H9 (cell line): ENCODE measurements around the gene PTPRN2. TPM values are rescaled to one million over a fixed set of nuclear protein-coding genes. Genes with fewer than 3 reads are reported as not detected.
A peak's percentile ranks its signal among the peaks of the same experiment; 100 is the strongest.

Experiments used
- DNase-seq: peaks from one replicate; pipeline ENCODE4 v3.0.0-alpha.2; 2017
- H2AFZ ChIP-seq: one replicate; pipeline ENCODE4 v1.6.1; 2013; ENCODE audit warnings: mild to moderate bottlenecking, low read length, control low read depth, moderate library complexity
- H2AK5ac ChIP-seq: 2 replicates; pipeline ENCODE4 v1.6.1; 2013; ENCODE audit warnings: low read length, control low read depth, mixed read lengths; ENCODE audit not compliant: insufficient read length
- H2BK120ac ChIP-seq: one replicate; pipeline ENCODE4 v1.6.1; 2013; ENCODE audit warnings: low read depth, mild to moderate bottlenecking, low read length, control low read depth, inconsistent platforms; ENCODE audit not compliant: poor library complexity, severe bottlenecking
- H2BK12ac ChIP-seq: 2 replicates; pipeline ENCODE4 v1.6.1; 2013; ENCODE audit warnings: low read length, control low read depth, mixed read lengths, low read depth; ENCODE audit not compliant: insufficient read length
- H2BK15ac ChIP-seq: 2 replicates; pipeline ENCODE4 v1.6.1; 2013; ENCODE audit warnings: low read depth, low read length, control low read depth
- H2BK20ac ChIP-seq: one replicate; pipeline ENCODE4 v1.6.1; 2013; ENCODE audit warnings: low read depth, mild to moderate bottlenecking, low read length, control low read depth, inconsistent platforms; ENCODE audit not compliant: poor library complexity, severe bottlenecking
- H2BK5ac ChIP-seq: 2 replicates; pipeline ENCODE4 v1.6.1; 2013; ENCODE audit warnings: low read length, control low read depth, mixed read lengths; ENCODE audit not compliant: insufficient read length
- H3K14ac ChIP-seq: 2 replicates; pipeline ENCODE4 v1.6.1; 2013; ENCODE audit warnings: low read length, control low read depth; ENCODE audit not compliant: insufficient read depth
- H3K18ac ChIP-seq: 2 replicates; pipeline ENCODE4 v1.6.1; 2013; ENCODE audit warnings: low read depth, mild to moderate bottlenecking, mixed read lengths, low read length, control low read depth; ENCODE audit not compliant: insufficient read length
- H3K23ac ChIP-seq: 2 replicates; pipeline ENCODE4 v1.6.1; 2013; ENCODE audit warnings: low read length, control low read depth, mixed read lengths, low read depth; ENCODE audit not compliant: insufficient read length
- H3K23me2 ChIP-seq: 2 replicates; pipeline ENCODE4 v1.6.1; 2013; ENCODE audit warnings: low read depth, mild to moderate bottlenecking, mixed read lengths, low read length, control low read depth; ENCODE audit not compliant: insufficient read length, poor library complexity, severe bottlenecking
- H3K27ac ChIP-seq: 2 replicates; pipeline ENCODE4 v1.5.1; 2013; ENCODE audit warnings: low read length, control low read depth, mixed read lengths, low read depth; ENCODE audit not compliant: insufficient read length
- H3K27me3 ChIP-seq: 2 replicates; pipeline ENCODE4 v1.6.1; 2013; ENCODE audit warnings: low read length, control low read depth, inconsistent platforms; ENCODE audit not compliant: insufficient read depth
- H3K4ac ChIP-seq: 2 replicates; pipeline ENCODE4 v1.6.1; 2013; ENCODE audit warnings: low read depth, mild to moderate bottlenecking, control low read depth, inconsistent platforms, low read length, moderate library complexity
- H3K4me1 ChIP-seq: 2 replicates; pipeline ENCODE4 v1.6.1; 2013; ENCODE audit warnings: low read length, control low read depth, inconsistent platforms; ENCODE audit not compliant: insufficient read depth
- H3K4me2 ChIP-seq: 2 replicates; pipeline ENCODE4 v1.6.1; 2013; ENCODE audit warnings: low read length, control low read depth, mixed read lengths; ENCODE audit not compliant: insufficient read length, insufficient read depth
- H3K56ac ChIP-seq: 2 replicates; pipeline ENCODE4 v1.6.1; 2013; ENCODE audit warnings: low read depth, mild to moderate bottlenecking, mixed read lengths, low read length, control low read depth; ENCODE audit not compliant: insufficient read length
- H3K79me1 ChIP-seq: 2 replicates; pipeline ENCODE4 v1.6.1; 2013; ENCODE audit warnings: low read depth, mild to moderate bottlenecking, moderate library complexity, low read length, control low read depth, inconsistent platforms; ENCODE audit not compliant: insufficient read depth, poor library complexity, severe bottlenecking
- H3K79me2 ChIP-seq: 2 replicates; pipeline ENCODE4 v1.6.1; 2013; ENCODE audit warnings: low read length, control low read depth, inconsistent platforms; ENCODE audit not compliant: insufficient read depth
- H3K9ac ChIP-seq: 2 replicates; pipeline ENCODE4 v1.6.1; 2013; ENCODE audit warnings: low read length, control low read depth, mixed read lengths; ENCODE audit not compliant: insufficient read length; ENCODE audit errors: extremely low read depth
- H3K9me3 ChIP-seq: one replicate; pipeline ENCODE4 v1.6.1; 2013; ENCODE audit warnings: low read depth, low read length, inconsistent platforms; ENCODE audit not compliant: control insufficient read depth
- H3T11ph ChIP-seq: one replicate; pipeline ENCODE4 v1.6.1; 2013; ENCODE audit warnings: mild to moderate bottlenecking, low read length, control low read depth, inconsistent platforms
- H4K20me1 ChIP-seq: one replicate; pipeline ENCODE4 v1.6.1; 2013; ENCODE audit not compliant: control insufficient read depth, insufficient read length, insufficient read depth
- H4K5ac ChIP-seq: 2 replicates; pipeline ENCODE4 v1.6.1; 2013; ENCODE audit warnings: low read depth, mild to moderate bottlenecking, mixed read lengths, low read length, control low read depth; ENCODE audit not compliant: insufficient read length
- H4K8ac ChIP-seq: replicated peaks from 2 replicates; pipeline ENCODE4 v1.6.1; 2013; ENCODE audit warnings: low read length, control low read depth, mixed read lengths, low read depth; ENCODE audit not compliant: insufficient read length
- H4K91ac ChIP-seq: 2 replicates; pipeline ENCODE4 v1.6.1; 2013; ENCODE audit warnings: low read depth, mild to moderate bottlenecking, moderate library complexity, mixed read lengths, low read length, control low read depth; ENCODE audit not compliant: insufficient read length
- H3K27ac Mint-ChIP-seq, 3 experiments: 2 replicates in 2 of 3; 3 replicates in 1 of 3; pipeline ENCODE4 v1.8.0; 2020 to 2021; ENCODE audit warnings: mixed read lengths in 3 of 3, mild to moderate bottlenecking in 1 of 3, moderate library complexity in 1 of 3
- H3K27me3 Mint-ChIP-seq: 2 replicates; pipeline ENCODE4 v1.8.0; 2021; ENCODE audit warnings: low read depth, mild to moderate bottlenecking, moderate library complexity, mixed read lengths
- H3K36me3 Mint-ChIP-seq, 3 experiments: 2 replicates in 2 of 3; 3 replicates in 1 of 3; pipeline ENCODE4 v1.8.0; 2020 to 2021; ENCODE audit warnings: low read depth in 3 of 3, mixed read lengths in 3 of 3; ENCODE audit not compliant: insufficient read depth in 1 of 3
- H3K4me1 Mint-ChIP-seq, 2 experiments: 2 replicates each; pipeline ENCODE4 v1.8.0; 2020; ENCODE audit warnings: mixed read lengths in 2 of 2
- H3K4me3 Mint-ChIP-seq, 2 experiments: 2 replicates in 1 of 2; 3 replicates in 1 of 2; pipeline ENCODE4 v1.8.0; 2020 to 2021; ENCODE audit warnings: mild to moderate bottlenecking in 2 of 2, mixed read lengths in 2 of 2, moderate library complexity in 1 of 2
- H3K9me3 Mint-ChIP-seq, 2 experiments: 2 replicates in 1 of 2; 3 replicates in 1 of 2; pipeline ENCODE4 v1.8.0; 2020; ENCODE audit warnings: mild to moderate bottlenecking in 2 of 2, mixed read lengths in 2 of 2, moderate library complexity in 1 of 2
- CTCF ChIP-seq: fragments of 200-600 bp; sonication (generic); conservative IDR thresholded peaks from 3 replicates; pipeline ENCODE4 v1.8.0; 2021; ENCODE audit warnings: antibody characterized with exemption, mild to moderate bottlenecking
- WGBS: extraction: QIAGEN DNeasy Blood & Tissue Kit; methylation state at CpG from one replicate; pipeline ENCODE4 v1.1.7; 2013; ENCODE audit warnings: missing lambda C conversion rate, low lambda C conversion rate, mixed read lengths; ENCODE audit not compliant: insufficient read length; ENCODE audit errors: extremely low coverage; 5-methylcytosine and 5-hydroxymethylcytosine counted together
- total RNA-seq: library from RNA; stranded (reverse); gene quantifications from 2 replicates; pipeline ENCODE4 v1.2.1, GENCODE V29; 2021

PTPRN2 gene
- total RNA-seq, 1 experiment from 2014 or later: 5.2 TPM

GRCh38 chr7:157979636-157980340 is 607.8 kb downstream of the PTPRN2 start:
- Histone ChIP-seq H3K18ac (no peak overlapping the region), H4K20me1 (no peaks in the 10 kb centered on the region), H4K91ac (no peak overlapping the region), H3K4me1 (0 out of 2 replicates have a peak, but pooled peaks cover 2% of the 10 kb centered on the region), H2AFZ (no peak overlapping the region), H3K23ac (no peak overlapping the region), H3K27ac (no peak overlapping the region), H2AK5ac (no peak overlapping the region), H3T11ph (no peak overlapping the region), H3K9ac (no peak overlapping the region), H2BK15ac (no peak overlapping the region), H2BK120ac (no peak overlapping the region), H3K14ac (no peak overlapping the region), H2BK12ac (no peak overlapping the region), H3K79me2 (no peaks in the 10 kb centered on the region), H2BK20ac (no peak overlapping the region), H4K5ac (no peak overlapping the region), H3K4me2 (no peak overlapping the region), H3K27me3 (no peaks in the 10 kb centered on the region), H2BK5ac (no peak overlapping the region), H3K9me3 (peaks cover 12% of the 10 kb centered on the region), H3K23me2 (no peaks in the 10 kb centered on the region), H3K79me1 (no peaks in the 10 kb centered on the region), H3K4ac (no peak overlapping the region), H4K8ac (no peak overlapping the region), H3K56ac (no peak overlapping the region)
- Mint-ChIP-seq H3K4me1 (peaks cover 2 to 17% of the 10 kb centered on the region in 2 experiments; a peak in 3 of 4 replicates), H3K4me3 (no peak overlapping the region), H3K27ac (no peak overlapping the region), H3K36me3 (peaks cover 0 to 9% (median 9%) of the 10 kb centered on the region in 3 experiments; a peak in 6 of 7 replicates), H3K27me3 (peaks cover 6% of the 10 kb centered on the region; the same call in 1 of the 2 replicates), H3K9me3 (peaks cover 9 to 10% of the 10 kb centered on the region in 2 experiments)
- peak; percentile 65 for TF ChIP-seq CTCF
- DNase-seq: peak; percentile 55
- no CpG with 5 or more reads among the region's 14 CpGs for WGBS
